Peyer's patch (tissue), 4 donors: ENCODE results near the gene C16orf96.

Experiments
- POLR2A ChIP-seq, 2 donors: fragments of 450-650 bp; IDR thresholded peaks; one replicate each; pipeline ENCODE4 v1.5.1; 2017; ENCODE audit warnings: antibody characterized with exemption in 2 of 2, mild to moderate bottlenecking in 2 of 2, moderate library complexity in 2 of 2
- TF ChIP-seq, protein P1 (sequence below), 6 experiments: fragments of 450-650 bp in 4 of 6; fragments of 200-600 bp in 2 of 6; sonication (generic) in 1 of 6; IDR thresholded peaks; one replicate each; pipeline ENCODE4 v1.5.1; 2017 to 2019; ENCODE audit warnings: antibody characterized with exemption in 6 of 6, mild to moderate bottlenecking in 3 of 6, moderate library complexity in 1 of 6

DNA sequence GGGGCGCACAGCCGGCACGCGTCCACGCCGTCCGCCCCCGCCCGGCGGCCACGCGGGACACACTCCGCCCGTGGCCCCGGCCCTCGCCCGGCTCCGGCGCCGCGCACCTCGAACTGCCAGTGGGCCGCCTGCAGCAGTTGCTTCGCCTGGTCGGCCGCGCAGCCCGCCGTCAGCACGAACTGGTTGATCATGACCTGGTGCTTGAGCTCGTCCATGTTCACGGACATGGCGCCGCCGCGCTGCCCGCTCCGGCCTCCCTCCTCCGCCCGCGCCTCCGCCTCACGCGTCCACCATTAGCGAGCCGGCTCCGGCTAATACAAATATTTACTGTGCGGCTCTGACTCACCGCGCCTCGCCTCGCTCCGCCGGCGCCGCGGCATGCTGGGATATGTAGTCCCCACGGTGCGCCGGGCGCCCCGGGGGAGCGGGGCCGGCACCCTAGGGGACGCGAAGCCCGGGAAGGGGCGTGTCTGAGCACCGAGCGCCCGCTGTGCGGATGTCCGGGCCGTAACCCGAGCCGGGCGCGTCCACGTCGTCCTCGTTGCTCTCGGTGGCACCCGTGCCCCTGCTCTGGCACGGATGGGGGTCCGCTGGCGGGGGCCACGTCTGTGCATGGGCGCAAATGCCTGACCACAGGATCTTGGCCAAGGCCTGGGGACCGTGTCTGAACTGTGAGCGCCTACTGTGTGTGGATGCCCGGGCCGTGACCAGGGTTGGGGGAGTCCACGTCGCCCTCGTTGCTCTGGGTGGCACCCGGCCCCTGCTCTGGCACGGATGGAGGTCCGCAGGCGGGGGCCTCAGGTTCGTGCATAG, 58.6 kb downstream of the C16orf96 start, which contains the start of gene UBALD1:
- TF ChIP-seq, protein P1, sequence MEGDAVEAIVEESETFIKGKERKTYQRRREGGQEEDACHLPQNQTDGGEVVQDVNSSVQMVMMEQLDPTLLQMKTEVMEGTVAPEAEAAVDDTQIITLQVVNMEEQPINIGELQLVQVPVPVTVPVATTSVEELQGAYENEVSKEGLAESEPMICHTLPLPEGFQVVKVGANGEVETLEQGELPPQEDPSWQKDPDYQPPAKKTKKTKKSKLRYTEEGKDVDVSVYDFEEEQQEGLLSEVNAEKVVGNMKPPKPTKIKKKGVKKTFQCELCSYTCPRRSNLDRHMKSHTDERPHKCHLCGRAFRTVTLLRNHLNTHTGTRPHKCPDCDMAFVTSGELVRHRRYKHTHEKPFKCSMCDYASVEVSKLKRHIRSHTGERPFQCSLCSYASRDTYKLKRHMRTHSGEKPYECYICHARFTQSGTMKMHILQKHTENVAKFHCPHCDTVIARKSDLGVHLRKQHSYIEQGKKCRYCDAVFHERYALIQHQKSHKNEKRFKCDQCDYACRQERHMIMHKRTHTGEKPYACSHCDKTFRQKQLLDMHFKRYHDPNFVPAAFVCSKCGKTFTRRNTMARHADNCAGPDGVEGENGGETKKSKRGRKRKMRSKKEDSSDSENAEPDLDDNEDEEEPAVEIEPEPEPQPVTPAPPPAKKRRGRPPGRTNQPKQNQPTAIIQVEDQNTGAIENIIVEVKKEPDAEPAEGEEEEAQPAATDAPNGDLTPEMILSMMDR (IDR thresholded peaks at IDR 0.05) = no peak
- peak; percentile 87 to 98 for TF ChIP-seq POLR2A (IDR thresholded peaks at IDR 0.05)
